ENCODE measurements around the gene CHD5.
"Not testable (repeated sequence)": the region's sequence is repeated elsewhere in the genome, so short reads cannot be mapped to it uniquely, and the experiment has no call there.

The CHD5 gene

GRCh38 chr1:6081901-6082300 is 98.2 kb downstream of the CHD5 start:
- no peaks in the 10 kb centered on the region for H3K27me3 ChIP-seq (ENCODE audit: control insufficient read depth in 1 of 2, insufficient read depth in 2 of 2, low read length in 2 of 2)
- no peak overlapping the region for H3K4me3 ChIP-seq (ENCODE audit: low read length in 2 of 2)
- H3K4me1 ChIP-seq (ENCODE audit: control insufficient read depth, insufficient read depth, low read length) = peaks cover 28% of the 10 kb centered on the region
- H3K36me3 ChIP-seq (ENCODE audit: control insufficient read depth in 2 of 2, insufficient read depth in 2 of 2, low read length in 2 of 2) = no peaks in the 10 kb centered on the region
- no peaks in the 10 kb centered on the region for H3K9me3 ChIP-seq (ENCODE audit: control insufficient read depth in 2 of 2, low read length in 2 of 2)
- no peak overlapping the region for H3K9ac ChIP-seq (ENCODE audit: low read length in 2 of 2)
- H3K27ac ChIP-seq (ENCODE audit: low read length) = no peak overlapping the region

DNA sequence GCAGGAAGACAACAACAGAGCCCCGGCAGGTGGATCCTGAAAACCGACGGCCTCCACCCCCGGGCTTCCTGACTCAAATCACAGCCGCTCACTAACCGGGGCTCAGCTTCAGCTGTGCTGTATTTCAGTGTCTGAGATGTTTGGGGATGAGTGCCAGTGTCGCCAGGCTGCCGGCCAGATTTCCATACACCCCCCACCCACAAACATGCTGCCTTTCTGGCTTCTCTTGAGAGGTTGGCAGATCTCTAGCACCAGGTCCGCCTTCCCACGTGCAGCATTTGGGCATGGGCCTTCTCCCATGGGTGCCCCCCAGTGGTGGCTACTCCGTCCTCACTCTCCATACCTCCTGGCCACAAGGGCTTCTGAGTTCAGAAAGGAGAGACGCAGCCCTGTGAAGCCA is 99.7 kb downstream of the CHD5 start:
- no peaks in the 10 kb centered on the region for H3K27me3 ChIP-seq (ENCODE audit: control insufficient read depth in 1 of 2, insufficient read depth in 2 of 2, low read length in 2 of 2)
- no peaks in the 10 kb centered on the region for H3K9me3 ChIP-seq (ENCODE audit: control insufficient read depth in 2 of 2, low read length in 2 of 2)
- no peak overlapping the region for H3K27ac ChIP-seq (ENCODE audit: low read length)
- H3K4me1 ChIP-seq (ENCODE audit: control insufficient read depth, insufficient read depth, low read length) = peaks cover 28% of the 10 kb centered on the region
- no peak overlapping the region for H3K9ac ChIP-seq (ENCODE audit: low read length in 2 of 2)
- H3K36me3 ChIP-seq (ENCODE audit: control insufficient read depth in 2 of 2, insufficient read depth in 2 of 2, low read length in 2 of 2) = no peaks in the 10 kb centered on the region
- no peak overlapping the region for H3K4me3 ChIP-seq (ENCODE audit: low read length in 2 of 2)

- no peaks in the 10 kb centered on the region for H3K9me3 ChIP-seq (ENCODE audit: control insufficient read depth in 2 of 2, low read length in 2 of 2)
- H3K27ac ChIP-seq (ENCODE audit: low read length) = no peak overlapping the region
- no peaks in the 10 kb centered on the region for H3K36me3 ChIP-seq (ENCODE audit: control insufficient read depth in 2 of 2, insufficient read depth in 2 of 2, low read length in 2 of 2)
- H3K4me3 ChIP-seq (ENCODE audit: low read length in 2 of 2) = no peak overlapping the region
- no peak overlapping the region for H3K9ac ChIP-seq (ENCODE audit: low read length in 2 of 2)
- peaks cover 19% of the 10 kb centered on the region for H3K4me1 ChIP-seq (ENCODE audit: control insufficient read depth, insufficient read depth, low read length)
- H3K27me3 ChIP-seq (ENCODE audit: control insufficient read depth in 1 of 2, insufficient read depth in 2 of 2, low read length in 2 of 2) = no peaks in the 10 kb centered on the region
Measured at GRCh38 chr1:6077919-6078318, 102.2 kb downstream of the CHD5 start.

GRCh38 chr1:6077506-6077905 is 102.6 kb downstream of the CHD5 start:
- Histone ChIP-seq H3K27ac (ENCODE audit: low read length) (no peak overlapping the region), H3K4me3 (ENCODE audit: low read length in 2 of 2) (no peak overlapping the region), H3K9ac (ENCODE audit: low read length in 2 of 2) (no peak overlapping the region), H3K27me3 (ENCODE audit: control insufficient read depth in 1 of 2, insufficient read depth in 2 of 2, low read length in 2 of 2) (no peaks in the 10 kb centered on the region), H3K9me3 (ENCODE audit: control insufficient read depth in 2 of 2, low read length in 2 of 2) (no peaks in the 10 kb centered on the region), H3K4me1 (ENCODE audit: control insufficient read depth, insufficient read depth, low read length) (peaks cover 14% of the 10 kb centered on the region), H3K36me3 (ENCODE audit: control insufficient read depth in 2 of 2, insufficient read depth in 2 of 2, low read length in 2 of 2) (no peaks in the 10 kb centered on the region)

DNA sequence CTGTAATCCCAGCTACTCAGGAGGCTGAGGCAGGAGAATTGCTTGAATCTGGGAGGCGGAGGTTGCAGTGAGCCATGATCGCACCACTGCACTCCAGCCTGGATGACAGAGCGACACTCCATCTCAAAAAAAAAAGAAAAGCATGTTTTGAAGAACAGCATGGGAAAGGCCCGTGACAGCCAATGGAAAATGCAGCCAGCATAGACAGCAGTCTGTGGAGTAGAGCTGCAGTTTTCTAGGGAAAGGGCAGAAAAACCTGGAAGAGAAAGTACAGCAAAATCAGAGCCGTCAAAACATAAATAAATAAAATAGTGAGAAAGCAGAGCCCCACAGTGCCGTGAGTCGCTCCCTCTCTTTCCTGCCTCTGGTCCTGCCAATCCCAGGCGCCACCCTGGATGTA is 103.1 kb downstream of the CHD5 start:
- H3K4me1 ChIP-seq (ENCODE audit: control insufficient read depth, insufficient read depth, low read length); H3K9ac ChIP-seq (ENCODE audit: low read length in 2 of 2); H3K36me3 ChIP-seq (ENCODE audit: control insufficient read depth in 2 of 2, insufficient read depth in 2 of 2, low read length in 2 of 2); H3K9me3 ChIP-seq (ENCODE audit: control insufficient read depth in 2 of 2, low read length in 2 of 2); H3K27ac ChIP-seq (ENCODE audit: low read length); H3K4me3 ChIP-seq (ENCODE audit: low read length in 2 of 2); H3K27me3 ChIP-seq (ENCODE audit: control insufficient read depth in 1 of 2, insufficient read depth in 2 of 2, low read length in 2 of 2): not testable (repeated sequence)

DNA sequence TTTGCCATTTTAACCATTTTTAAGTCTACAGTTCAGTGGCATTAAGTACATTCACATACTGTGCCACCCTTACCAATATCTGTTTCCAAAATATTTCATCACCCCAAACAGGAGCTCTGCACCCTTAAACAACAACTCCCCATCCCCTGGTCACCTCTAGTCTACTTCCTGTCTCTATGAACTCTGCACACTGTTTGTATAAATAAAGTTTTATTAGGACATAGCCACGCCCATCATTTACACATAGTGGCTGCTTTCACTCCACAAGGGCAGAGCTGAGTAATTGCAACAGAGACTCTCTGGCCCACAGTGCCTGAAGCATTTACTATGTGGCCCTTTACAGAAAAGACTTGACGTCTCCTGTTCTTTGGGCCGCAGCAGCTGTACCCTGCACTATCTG is 104.4 kb downstream of the CHD5 start:
- Histone ChIP-seq H3K36me3 (ENCODE audit: control insufficient read depth in 2 of 2, insufficient read depth in 2 of 2, low read length in 2 of 2) (no peaks in the 10 kb centered on the region), H3K9me3 (ENCODE audit: control insufficient read depth in 2 of 2, low read length in 2 of 2) (no peaks in the 10 kb centered on the region), H3K4me1 (ENCODE audit: control insufficient read depth, insufficient read depth, low read length) (peaks cover 6% of the 10 kb centered on the region), H3K27ac (ENCODE audit: low read length) (no peak overlapping the region), H3K9ac (ENCODE audit: low read length in 2 of 2) (no peak overlapping the region), H3K27me3 (ENCODE audit: control insufficient read depth in 1 of 2, insufficient read depth in 2 of 2, low read length in 2 of 2) (no peaks in the 10 kb centered on the region), H3K4me3 (ENCODE audit: low read length in 2 of 2) (no peak overlapping the region)

GRCh38 chr1:6074192-6074901 is 105.8 kb downstream of the CHD5 start:
- H3K36me3 ChIP-seq (ENCODE audit: control insufficient read depth in 2 of 2, insufficient read depth in 2 of 2, low read length in 2 of 2) = no peaks in the 10 kb centered on the region
- H3K9ac ChIP-seq (ENCODE audit: low read length in 2 of 2) = no peak overlapping the region
- H3K4me3 ChIP-seq (ENCODE audit: low read length in 2 of 2) = no peak overlapping the region
- H3K4me1 ChIP-seq (ENCODE audit: control insufficient read depth, insufficient read depth, low read length) = no peaks in the 10 kb centered on the region
- H3K9me3 ChIP-seq (ENCODE audit: control insufficient read depth in 2 of 2, low read length in 2 of 2) = no peaks in the 10 kb centered on the region
- H3K27me3 ChIP-seq (ENCODE audit: control insufficient read depth in 1 of 2, insufficient read depth in 2 of 2, low read length in 2 of 2) = no peaks in the 10 kb centered on the region
- no peak overlapping the region for H3K27ac ChIP-seq (ENCODE audit: low read length)

GRCh38 chr1:6073480-6074053 is 106.6 kb downstream of the CHD5 start:
- Histone ChIP-seq H3K27ac (ENCODE audit: low read length) (no peak overlapping the region), H3K27me3 (ENCODE audit: control insufficient read depth in 1 of 2, insufficient read depth in 2 of 2, low read length in 2 of 2) (no peaks in the 10 kb centered on the region), H3K9ac (ENCODE audit: low read length in 2 of 2) (no peak overlapping the region), H3K9me3 (ENCODE audit: control insufficient read depth in 2 of 2, low read length in 2 of 2) (no peaks in the 10 kb centered on the region), H3K4me3 (ENCODE audit: low read length in 2 of 2) (no peak overlapping the region), H3K4me1 (ENCODE audit: control insufficient read depth, insufficient read depth, low read length) (no peaks in the 10 kb centered on the region), H3K36me3 (ENCODE audit: control insufficient read depth in 2 of 2, insufficient read depth in 2 of 2, low read length in 2 of 2) (no peaks in the 10 kb centered on the region)

- no peaks in the 10 kb centered on the region for H3K4me1 ChIP-seq (ENCODE audit: control insufficient read depth, insufficient read depth, low read length)
- H3K27ac ChIP-seq (ENCODE audit: low read length) = no peak overlapping the region
- no peaks in the 10 kb centered on the region for H3K36me3 ChIP-seq (ENCODE audit: control insufficient read depth in 2 of 2, insufficient read depth in 2 of 2, low read length in 2 of 2)
- H3K27me3 ChIP-seq (ENCODE audit: control insufficient read depth in 1 of 2, insufficient read depth in 2 of 2, low read length in 2 of 2) = no peaks in the 10 kb centered on the region
- H3K9ac ChIP-seq (ENCODE audit: low read length in 2 of 2) = no peak overlapping the region
- H3K4me3 ChIP-seq (ENCODE audit: low read length in 2 of 2) = no peak overlapping the region
- no peaks in the 10 kb centered on the region for H3K9me3 ChIP-seq (ENCODE audit: control insufficient read depth in 2 of 2, low read length in 2 of 2)
Measured at GRCh38 chr1:6072774-6073479, 107.2 kb downstream of the CHD5 start.

DNA sequence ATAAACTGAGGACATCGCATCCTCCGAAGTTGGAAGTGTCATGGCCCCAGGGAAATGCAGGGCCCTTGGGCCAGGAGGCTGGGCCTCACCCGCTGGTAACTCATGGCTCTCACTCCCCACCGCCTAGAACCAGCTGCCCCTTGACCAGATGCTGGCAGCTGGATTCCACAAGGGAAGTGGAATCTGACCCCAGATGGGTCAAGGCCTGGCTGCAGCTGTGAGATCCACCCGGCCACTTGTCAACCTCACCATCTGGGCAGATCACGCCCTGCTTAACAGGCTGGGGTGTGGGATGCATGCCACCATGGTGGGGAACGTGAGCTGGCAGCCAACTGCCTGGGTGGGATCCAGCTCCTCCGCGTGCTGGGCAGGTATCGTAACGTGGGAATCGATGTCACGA is 108.9 kb downstream of the CHD5 start:
- Histone ChIP-seq H3K9me3 (ENCODE audit: control insufficient read depth in 2 of 2, low read length in 2 of 2) (no peaks in the 10 kb centered on the region), H3K4me1 (ENCODE audit: control insufficient read depth, insufficient read depth, low read length) (no peaks in the 10 kb centered on the region), H3K9ac (ENCODE audit: low read length in 2 of 2) (no peak overlapping the region), H3K27ac (ENCODE audit: low read length) (no peak overlapping the region), H3K36me3 (ENCODE audit: control insufficient read depth in 2 of 2, insufficient read depth in 2 of 2, low read length in 2 of 2) (no peaks in the 10 kb centered on the region), H3K4me3 (ENCODE audit: low read length in 2 of 2) (no peak overlapping the region), H3K27me3 (ENCODE audit: control insufficient read depth in 1 of 2, insufficient read depth in 2 of 2, low read length in 2 of 2) (no peaks in the 10 kb centered on the region)

DNA sequence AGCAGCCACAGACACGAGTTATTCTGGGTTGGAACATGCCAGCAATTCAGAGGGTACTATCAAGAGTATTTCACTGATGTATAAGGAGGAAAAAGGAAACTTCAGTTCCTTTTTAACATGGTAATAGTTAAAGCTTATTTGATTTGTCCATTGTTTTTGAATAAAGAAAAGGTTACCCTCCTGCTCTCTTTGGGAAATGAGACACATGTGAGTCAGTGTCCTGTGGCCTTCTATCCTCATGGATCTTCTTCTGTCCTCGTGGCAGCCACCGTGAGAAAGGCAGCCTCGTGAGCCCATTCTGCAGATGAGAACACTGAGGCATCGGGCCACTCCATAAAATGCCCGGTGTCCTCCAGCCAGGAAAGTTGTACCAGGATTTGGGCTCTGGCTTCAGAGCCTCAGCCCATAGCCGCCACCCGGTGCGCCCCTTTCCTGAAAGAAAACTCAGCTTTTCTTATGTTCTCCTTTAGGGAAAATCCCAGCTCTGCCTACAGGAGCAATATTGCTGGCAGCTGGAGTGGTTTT is 109.6 kb downstream of the CHD5 start:
- Histone ChIP-seq H3K9me3 (ENCODE audit: control insufficient read depth in 2 of 2, low read length in 2 of 2) (no peaks in the 10 kb centered on the region), H3K4me1 (ENCODE audit: control insufficient read depth, insufficient read depth, low read length) (no peaks in the 10 kb centered on the region), H3K27ac (ENCODE audit: low read length) (no peak overlapping the region), H3K36me3 (ENCODE audit: control insufficient read depth in 2 of 2, insufficient read depth in 2 of 2, low read length in 2 of 2) (no peaks in the 10 kb centered on the region), H3K27me3 (ENCODE audit: control insufficient read depth in 1 of 2, insufficient read depth in 2 of 2, low read length in 2 of 2) (no peaks in the 10 kb centered on the region), H3K4me3 (ENCODE audit: low read length in 2 of 2) (no peak overlapping the region), H3K9ac (ENCODE audit: low read length in 2 of 2) (no peak overlapping the region)
